SU-DHL-6 (cell line): ENCODE data around the gene ELMO1.

Experiments
- H2AFZ ChIP-seq: fragments of 200-600 bp; sonication (generic); 2 replicates; pipeline ENCODE4 v1.6.1; 2014; ENCODE audit warnings: low read depth, mild to moderate bottlenecking, moderate library complexity, mixed read lengths, antibody characterized with exemption, low read length; ENCODE audit not compliant: severe bottlenecking
- H3F3A ChIP-seq: fragments of 200-600 bp; shearing (Covaris generic); 2 replicates; pipeline ENCODE4 v1.6.0; 2016; ENCODE audit warnings: antibody characterized with exemption, mild to moderate bottlenecking; ENCODE audit not compliant: insufficient read depth
- H3K27ac ChIP-seq: fragments of 200-600 bp; sonication (generic); 2 replicates; pipeline ENCODE4 v1.5.1; 2016; ENCODE audit warnings: low read depth, mild to moderate bottlenecking, low read length, moderate library complexity, mixed read lengths
- H3K27me3 ChIP-seq: fragments of 200-600 bp; sonication (generic), shearing (Covaris generic); 2 replicates; pipeline ENCODE4 v1.6.0; 2014; ENCODE audit warnings: mild to moderate bottlenecking, low read length
- H3K36me3 ChIP-seq: fragments of 200-600 bp; sonication (generic); 2 replicates; pipeline ENCODE4 v1.6.1; 2014; ENCODE audit warnings: mild to moderate bottlenecking, low read length, mixed read lengths
- H3K4me2 ChIP-seq: fragments of 300-600, 200-600 bp; shearing (Covaris generic), sonication (generic); 2 replicates; pipeline ENCODE4 v1.6.0; 2014; ENCODE audit warnings: low read length, low read depth, mild to moderate bottlenecking; ENCODE audit not compliant: poor library complexity, severe bottlenecking
- H3K4me3 ChIP-seq: fragments of 200-600 bp; sonication (generic); 2 replicates; pipeline ENCODE4 v1.5.1; 2014; ENCODE audit warnings: antibody characterized with exemption, low read length, mild to moderate bottlenecking, mixed read lengths; ENCODE audit not compliant: insufficient read depth, poor library complexity, severe bottlenecking
- H3K79me2 ChIP-seq: fragments of 200-600 bp; sonication (generic); 2 replicates; pipeline ENCODE4 v1.6.1; 2014; ENCODE audit warnings: mild to moderate bottlenecking, low read length, moderate library complexity; ENCODE audit not compliant: insufficient read depth
- H3K9ac ChIP-seq: fragments of 200-600 bp; sonication (generic); 2 replicates; pipeline ENCODE4 v1.7.0; 2014; ENCODE audit warnings: mild to moderate bottlenecking, low read length
- H3K9me2 ChIP-seq: fragments of 200-600 bp; sonication (generic); replicated peaks from 2 replicates; pipeline ENCODE4 v1.6.1; 2014; ENCODE audit warnings: low read length; ENCODE audit not compliant: insufficient read depth
- H3K9me3 ChIP-seq: fragments of 200-600 bp; sonication (generic); 2 replicates; pipeline ENCODE4 v1.6.1; 2014; ENCODE audit warnings: low read length, mixed read lengths; ENCODE audit not compliant: insufficient read depth
- H4K20me1 ChIP-seq: fragments of 200-600 bp; sonication (generic); 2 replicates; pipeline ENCODE4 v1.6.1; 2014; ENCODE audit warnings: low read depth, mild to moderate bottlenecking, antibody characterized with exemption, low read length, moderate library complexity, mixed read lengths
- EZH2phosphoT487 ChIP-seq: fragments of 200-600 bp; sonication (generic), shearing (Covaris generic); conservative IDR thresholded peaks from 2 replicates; pipeline ENCODE4 v1.6.1; 2018; ENCODE audit warnings: mild to moderate bottlenecking, antibody characterized with exemption, low read length, moderate library complexity, mixed read lengths
- TF ChIP-seq, protein P1 (sequence below): fragments of 200-600 bp; sonication (generic); IDR thresholded peaks from one replicate; pipeline ENCODE4 v1.5.1; 2017; ENCODE audit warnings: antibody characterized with exemption, mild to moderate bottlenecking, low read length, moderate library complexity; ENCODE audit not compliant: insufficient read depth, poor library complexity, severe bottlenecking

Gene ELMO1

DNA sequence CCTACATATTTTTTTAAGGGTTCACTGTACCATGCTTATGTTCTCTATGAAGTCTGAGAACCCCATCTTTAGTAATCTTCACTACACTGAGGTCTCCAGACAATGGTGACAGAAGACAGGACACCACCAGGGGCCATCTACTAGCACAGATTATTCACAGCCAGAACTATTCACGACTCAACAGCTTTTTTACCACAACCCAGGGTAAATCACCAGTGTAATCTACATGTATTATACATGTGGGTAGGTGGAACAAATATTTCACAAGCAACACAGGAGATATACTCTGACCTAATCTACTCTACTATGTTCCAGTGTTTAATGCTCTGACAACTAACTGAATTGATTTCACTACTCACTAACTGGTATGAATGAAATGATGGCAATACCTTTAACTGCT is 136.1 kb downstream of the ELMO1 start:
- peaks cover 85% of the 10 kb centered on the region for H3K79me2 ChIP-seq
- TF ChIP-seq, protein P1, sequence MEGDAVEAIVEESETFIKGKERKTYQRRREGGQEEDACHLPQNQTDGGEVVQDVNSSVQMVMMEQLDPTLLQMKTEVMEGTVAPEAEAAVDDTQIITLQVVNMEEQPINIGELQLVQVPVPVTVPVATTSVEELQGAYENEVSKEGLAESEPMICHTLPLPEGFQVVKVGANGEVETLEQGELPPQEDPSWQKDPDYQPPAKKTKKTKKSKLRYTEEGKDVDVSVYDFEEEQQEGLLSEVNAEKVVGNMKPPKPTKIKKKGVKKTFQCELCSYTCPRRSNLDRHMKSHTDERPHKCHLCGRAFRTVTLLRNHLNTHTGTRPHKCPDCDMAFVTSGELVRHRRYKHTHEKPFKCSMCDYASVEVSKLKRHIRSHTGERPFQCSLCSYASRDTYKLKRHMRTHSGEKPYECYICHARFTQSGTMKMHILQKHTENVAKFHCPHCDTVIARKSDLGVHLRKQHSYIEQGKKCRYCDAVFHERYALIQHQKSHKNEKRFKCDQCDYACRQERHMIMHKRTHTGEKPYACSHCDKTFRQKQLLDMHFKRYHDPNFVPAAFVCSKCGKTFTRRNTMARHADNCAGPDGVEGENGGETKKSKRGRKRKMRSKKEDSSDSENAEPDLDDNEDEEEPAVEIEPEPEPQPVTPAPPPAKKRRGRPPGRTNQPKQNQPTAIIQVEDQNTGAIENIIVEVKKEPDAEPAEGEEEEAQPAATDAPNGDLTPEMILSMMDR: no peak
- TF ChIP-seq EZH2phosphoT487: no peak
- H3K9me3 ChIP-seq: no peaks in the 10 kb centered on the region
- peaks cover 36% of the 10 kb centered on the region for H3K36me3 ChIP-seq
- no peak overlapping the region for H3K4me3 ChIP-seq
- H3K27ac ChIP-seq: no peak overlapping the region
- H3F3A ChIP-seq: peaks cover 10% of the 10 kb centered on the region; the same call in 1 of the 2 replicates
- no peaks in the 10 kb centered on the region for H3K9me2 ChIP-seq
- no peak overlapping the region for H3K9ac ChIP-seq
- H3K4me2 ChIP-seq: no peak overlapping the region
- H2AFZ ChIP-seq: no peak overlapping the region
- H4K20me1 ChIP-seq: no peaks in the 10 kb centered on the region
- no peaks in the 10 kb centered on the region for H3K27me3 ChIP-seq

DNA sequence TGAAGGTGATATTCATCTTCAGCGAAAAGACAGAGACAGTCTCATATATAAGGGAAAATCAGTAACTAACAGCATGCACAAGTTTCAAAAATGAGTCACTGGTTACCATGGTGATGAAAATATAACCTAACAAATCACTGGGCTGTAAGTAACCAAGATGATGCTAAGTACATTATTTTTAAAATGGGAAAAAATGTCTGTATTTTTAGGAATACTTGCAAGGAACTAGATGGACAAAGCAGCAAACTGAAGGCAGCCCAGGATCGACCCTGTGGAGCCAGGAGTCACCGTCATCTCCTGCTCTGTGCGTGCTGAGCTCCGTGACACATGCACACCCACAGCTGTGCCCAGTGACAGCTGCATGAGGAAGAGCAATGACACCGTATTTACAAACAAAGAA is 137.3 kb downstream of the ELMO1 start:
- Histone ChIP-seq H3K4me2 (no peak overlapping the region), H3K27ac (no peak overlapping the region), H2AFZ (no peak overlapping the region), H3K9me3 (no peaks in the 10 kb centered on the region), H3K9ac (no peak overlapping the region), H3K27me3 (no peaks in the 10 kb centered on the region), H3K9me2 (no peaks in the 10 kb centered on the region), H4K20me1 (no peaks in the 10 kb centered on the region), H3K36me3 (peaks cover 36% of the 10 kb centered on the region), H3F3A (peaks cover 10% of the 10 kb centered on the region; the same call in 1 of the 2 replicates), H3K79me2 (peaks cover 73% of the 10 kb centered on the region), H3K4me3 (no peak overlapping the region)
- TF ChIP-seq, protein P1: no peak
- no peak for TF ChIP-seq EZH2phosphoT487

DNA sequence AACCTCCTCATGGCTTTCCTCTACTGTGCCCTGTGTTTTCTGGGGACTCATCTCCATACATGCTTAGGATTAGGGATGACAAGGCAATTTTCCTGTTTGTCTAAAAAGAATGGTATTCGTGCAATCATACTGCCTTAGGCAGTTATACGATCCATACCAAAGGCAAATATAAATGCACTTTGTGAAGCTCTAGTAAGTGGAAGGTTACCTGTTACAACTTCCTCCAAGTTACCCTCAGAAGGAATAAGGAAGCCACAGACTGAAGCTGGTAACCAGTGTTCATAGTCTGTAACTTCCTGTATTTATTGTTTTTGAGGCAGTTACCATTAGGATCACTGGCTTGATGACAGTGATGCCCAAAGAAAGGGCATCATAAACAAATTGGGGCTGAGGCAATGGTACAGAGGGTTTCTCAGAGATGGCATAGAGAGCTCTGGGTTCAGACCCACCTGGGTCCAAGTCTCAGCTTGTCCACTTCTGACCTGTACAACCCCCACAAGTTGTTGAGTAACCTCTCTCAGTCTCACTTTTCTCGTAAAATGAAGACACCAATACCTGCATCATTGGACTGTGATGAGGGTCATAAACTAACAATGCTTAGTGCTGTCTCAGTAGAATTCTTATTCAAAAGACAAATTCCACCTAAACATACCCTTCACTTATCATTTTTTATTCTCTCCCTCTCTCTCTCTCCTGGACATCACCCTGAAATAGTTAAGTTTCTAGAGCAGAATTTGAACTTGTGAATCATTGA is 138.2 kb downstream of the ELMO1 start:
- Histone ChIP-seq H3K36me3 (peaks cover 36% of the 10 kb centered on the region), H3K79me2 (peaks cover 68% of the 10 kb centered on the region), H4K20me1 (no peaks in the 10 kb centered on the region), H2AFZ (no peak overlapping the region), H3K4me3 (no peak overlapping the region), H3K9ac (no peak overlapping the region), H3K9me3 (no peaks in the 10 kb centered on the region), H3K4me2 (no peak overlapping the region), H3K9me2 (no peaks in the 10 kb centered on the region), H3K27me3 (no peaks in the 10 kb centered on the region), H3K27ac (no peak overlapping the region), H3F3A (0 out of 2 replicates have a peak, but pooled peaks cover 4% of the 10 kb centered on the region)
- TF ChIP-seq, protein P1: no peak
- TF ChIP-seq EZH2phosphoT487: no peak
